WI38 (cell line): ENCODE measurements around the gene OGFR.

ENCODE experiments used
- H3K4me3 ChIP-seq: 2 replicates; pipeline ENCODE4 v1.5.1; 2011; ENCODE audit warnings: low read depth, mild to moderate bottlenecking, control low read depth, low read length
- TF ChIP-seq, protein P1 (sequence below): IDR thresholded peaks from 2 replicates; pipeline ENCODE4 v1.5.1; 2012; ENCODE audit warnings: low read depth, mild to moderate bottlenecking, control low read depth, low read length

OGFR gene

GRCh38 chr20:62770111-62770910 lies 34.3 kb upstream of the OGFR start:
- no peak overlapping the region for H3K4me3 ChIP-seq
- TF ChIP-seq, protein P1, sequence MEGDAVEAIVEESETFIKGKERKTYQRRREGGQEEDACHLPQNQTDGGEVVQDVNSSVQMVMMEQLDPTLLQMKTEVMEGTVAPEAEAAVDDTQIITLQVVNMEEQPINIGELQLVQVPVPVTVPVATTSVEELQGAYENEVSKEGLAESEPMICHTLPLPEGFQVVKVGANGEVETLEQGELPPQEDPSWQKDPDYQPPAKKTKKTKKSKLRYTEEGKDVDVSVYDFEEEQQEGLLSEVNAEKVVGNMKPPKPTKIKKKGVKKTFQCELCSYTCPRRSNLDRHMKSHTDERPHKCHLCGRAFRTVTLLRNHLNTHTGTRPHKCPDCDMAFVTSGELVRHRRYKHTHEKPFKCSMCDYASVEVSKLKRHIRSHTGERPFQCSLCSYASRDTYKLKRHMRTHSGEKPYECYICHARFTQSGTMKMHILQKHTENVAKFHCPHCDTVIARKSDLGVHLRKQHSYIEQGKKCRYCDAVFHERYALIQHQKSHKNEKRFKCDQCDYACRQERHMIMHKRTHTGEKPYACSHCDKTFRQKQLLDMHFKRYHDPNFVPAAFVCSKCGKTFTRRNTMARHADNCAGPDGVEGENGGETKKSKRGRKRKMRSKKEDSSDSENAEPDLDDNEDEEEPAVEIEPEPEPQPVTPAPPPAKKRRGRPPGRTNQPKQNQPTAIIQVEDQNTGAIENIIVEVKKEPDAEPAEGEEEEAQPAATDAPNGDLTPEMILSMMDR = no peak

DNA sequence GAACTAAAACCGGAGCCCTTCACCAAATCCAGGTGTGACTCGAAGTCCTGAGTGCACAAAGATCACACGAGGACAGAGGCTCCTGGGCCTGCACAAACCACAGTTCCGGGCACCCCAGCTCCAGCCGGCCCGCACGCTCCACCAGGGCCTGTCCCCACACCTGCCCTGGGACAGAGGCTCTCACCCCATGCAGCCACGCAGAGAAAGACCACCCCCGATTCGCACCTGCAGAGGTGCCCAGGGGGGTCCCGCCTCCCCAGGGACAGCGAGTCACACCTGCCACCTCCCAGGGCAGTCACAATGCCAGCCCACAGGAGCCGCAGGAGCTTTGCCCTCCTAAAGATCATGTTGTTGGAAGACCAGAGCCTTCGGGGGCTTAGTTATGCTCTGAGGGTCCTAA lies 33.7 kb upstream of the OGFR start:
- no peak overlapping the region for H3K4me3 ChIP-seq
- TF ChIP-seq, protein P1 = no peak

DNA sequence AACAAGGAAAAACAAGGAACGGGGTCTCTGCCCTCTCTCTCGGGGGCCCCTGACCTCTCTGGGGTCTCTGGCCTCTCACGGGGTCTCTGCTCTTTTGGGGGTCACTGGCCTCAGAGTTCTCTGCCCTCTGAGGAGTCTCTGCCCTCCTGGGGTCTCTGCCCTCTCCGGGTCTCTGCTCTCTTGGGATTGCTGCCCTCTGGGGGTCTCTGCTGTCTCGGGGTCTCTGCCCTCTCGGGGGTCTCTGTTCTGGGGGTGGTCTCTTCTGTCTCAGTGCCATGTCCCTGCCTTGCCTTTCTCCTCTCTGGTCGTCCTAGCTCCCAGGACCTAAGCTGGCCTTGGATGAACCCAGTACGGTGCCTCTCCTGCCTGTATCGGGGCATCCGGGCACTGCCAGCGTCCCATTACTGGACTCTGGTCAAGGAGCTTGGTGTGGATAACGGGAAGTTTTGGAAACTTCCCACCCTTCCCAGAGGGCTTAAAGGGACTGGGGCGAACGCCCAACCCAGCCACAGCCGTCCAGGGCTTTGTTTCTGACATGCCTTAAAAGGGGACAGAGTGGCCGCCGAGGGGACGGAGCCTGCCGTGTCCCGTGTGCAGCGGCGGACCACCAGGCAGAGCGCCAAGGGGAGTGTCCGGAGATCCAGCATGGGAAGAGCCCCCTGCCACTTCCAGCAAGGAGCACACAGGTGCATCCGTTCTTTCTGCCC lies 33.1 kb upstream of the OGFR start:
- TF ChIP-seq, protein P1 = no peak
- no peak overlapping the region for H3K4me3 ChIP-seq

DNA sequence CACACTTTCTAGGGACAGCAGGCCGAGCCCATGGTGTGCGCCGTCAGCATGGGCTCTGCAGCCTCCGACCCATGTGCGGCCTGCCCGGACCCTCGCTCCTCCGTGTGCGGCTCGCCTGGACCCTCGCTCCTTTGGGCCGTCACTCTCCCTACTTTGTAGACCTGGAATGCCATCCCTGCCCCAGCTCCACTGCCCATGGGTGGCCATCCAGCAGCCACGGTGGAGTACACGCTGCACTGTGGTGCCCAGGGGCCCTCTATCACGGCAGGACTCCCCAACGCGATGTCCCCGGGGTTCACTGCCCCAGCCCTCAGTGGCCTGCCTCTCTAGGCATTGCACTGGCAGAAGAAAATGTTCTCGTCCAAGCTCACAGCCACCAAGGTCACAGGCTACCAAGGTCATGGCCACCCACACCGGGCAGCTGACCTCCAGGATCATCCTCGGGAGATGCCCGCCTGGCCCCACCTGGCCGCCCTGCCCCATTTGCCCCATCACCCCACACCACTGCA lies 32.5 kb upstream of the OGFR start:
- TF ChIP-seq, protein P1 = no peak
- H3K4me3 ChIP-seq = no peak overlapping the region

- TF ChIP-seq, protein P1 = no peak
- H3K4me3 ChIP-seq = no peak overlapping the region
Measured at GRCh38 chr20:62772619-62772989, 32.0 kb upstream of the OGFR start.

GRCh38 chr20:62772990-62773844 lies 31.4 kb upstream of the OGFR start:
- no peak overlapping the region for H3K4me3 ChIP-seq
- TF ChIP-seq, protein P1 = no peak
